Fibroblast of skin of left quadriceps (primary cell): ENCODE results near the gene ERAL1.
"Not testable (repeated sequence)": the region's sequence is repeated elsewhere in the genome, so short reads cannot be mapped to it uniquely, and the experiment has no call there.

Experiments used
- DNase-seq, 2 experiments: peaks; one replicate each; pipeline ENCODE4 v3.0.0-alpha.2; 2013; ENCODE audit warnings: low read depth in 2 of 2

Gene ERAL1

GRCh38 chr17:28854457-28855335 lies at the start of gene ERAL1:
TSS of gene ERAL1 (plus strand) at chr17:28855016. CDS start at chr17:28855035, 19 bp downstream.
- peak; percentile 67 to 68 for DNase-seq

DNA sequence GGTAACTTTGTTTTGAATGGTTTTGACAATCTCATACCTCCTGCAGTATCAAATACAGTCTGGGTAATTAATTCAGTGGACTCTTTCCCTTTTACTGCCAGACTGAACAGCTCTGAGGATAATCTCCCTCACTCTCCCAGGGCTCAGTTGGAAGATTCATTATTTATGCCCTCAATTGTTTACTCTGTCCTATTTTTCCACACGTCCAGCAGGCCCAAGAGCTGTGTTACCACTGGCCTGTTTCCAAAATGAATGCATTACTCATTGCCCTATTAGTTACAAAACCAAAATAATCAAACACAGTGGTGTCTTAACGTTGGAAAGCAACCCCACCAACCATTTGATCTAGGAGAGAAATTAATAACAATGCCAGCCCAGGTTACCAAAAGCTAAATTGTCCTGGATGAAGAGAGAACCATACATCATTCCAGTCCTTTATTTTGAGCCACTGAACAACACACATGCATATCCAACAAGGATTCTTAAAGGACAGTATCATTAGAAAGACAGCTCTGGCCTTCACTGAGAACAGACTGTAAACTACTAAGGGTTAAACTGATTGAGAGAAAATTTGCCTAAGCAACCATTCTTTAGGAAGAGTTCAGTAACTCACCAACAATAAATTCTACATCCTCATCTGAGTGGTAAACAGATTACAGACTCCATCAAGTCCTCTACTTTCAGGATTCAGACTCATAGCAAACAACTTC lies 46.7 kb upstream of the ERAL1 start:
- peak; percentile 61 to 69 for DNase-seq

DNA sequence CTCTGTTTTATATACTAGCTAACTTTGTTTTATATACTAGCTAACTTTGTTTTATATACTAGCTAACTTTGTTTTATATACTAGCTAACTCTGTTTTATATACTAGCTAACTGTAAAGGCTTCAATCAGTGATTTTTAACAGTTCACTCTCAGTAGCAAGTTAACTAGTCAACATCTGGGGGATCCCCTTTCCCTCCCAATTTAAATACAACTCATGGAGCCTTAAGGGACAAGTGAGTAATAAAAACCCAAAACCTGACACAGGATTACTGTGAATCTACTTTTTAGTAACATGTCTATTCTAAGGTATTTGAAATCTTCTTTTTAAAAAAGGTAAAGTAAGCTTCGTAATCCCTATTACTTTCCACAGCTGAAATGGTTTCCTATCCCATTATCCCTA lies 44.4 kb upstream of the ERAL1 start:
- DNase-seq = no peak

DNA sequence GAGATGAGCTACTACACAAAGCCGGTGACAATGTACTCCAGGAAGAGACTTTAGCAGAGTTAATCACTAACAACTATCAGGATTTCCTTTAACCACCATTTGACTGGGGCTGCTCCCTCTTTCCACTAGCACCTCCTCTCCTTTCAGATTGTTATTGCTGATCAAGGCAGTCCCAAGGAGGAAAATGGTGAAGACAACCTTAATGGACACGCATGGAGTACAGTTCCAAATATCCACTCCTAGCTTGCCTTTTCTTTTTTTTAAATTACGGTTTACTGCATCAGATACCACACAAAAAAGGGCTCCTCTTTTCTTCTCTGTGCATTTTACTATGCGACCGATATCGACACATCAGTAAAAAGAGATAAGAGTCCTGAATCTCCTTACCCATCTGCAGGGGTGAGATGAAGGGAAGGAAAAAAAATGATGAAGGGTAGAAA lies 43.1 kb upstream of the ERAL1 start:
- DNase-seq = no peak

- peak; percentile 92 for DNase-seq
Measured at GRCh38 chr17:28812091-28812747, 42.6 kb upstream of the ERAL1 start.

- DNase-seq = peak; percentile 9 to 30
Measured at GRCh38 chr17:28812748-28813377, 42.0 kb upstream of the ERAL1 start.

- DNase-seq = no peak
Measured at GRCh38 chr17:28816540-28816939, 38.3 kb upstream of the ERAL1 start.

DNA sequence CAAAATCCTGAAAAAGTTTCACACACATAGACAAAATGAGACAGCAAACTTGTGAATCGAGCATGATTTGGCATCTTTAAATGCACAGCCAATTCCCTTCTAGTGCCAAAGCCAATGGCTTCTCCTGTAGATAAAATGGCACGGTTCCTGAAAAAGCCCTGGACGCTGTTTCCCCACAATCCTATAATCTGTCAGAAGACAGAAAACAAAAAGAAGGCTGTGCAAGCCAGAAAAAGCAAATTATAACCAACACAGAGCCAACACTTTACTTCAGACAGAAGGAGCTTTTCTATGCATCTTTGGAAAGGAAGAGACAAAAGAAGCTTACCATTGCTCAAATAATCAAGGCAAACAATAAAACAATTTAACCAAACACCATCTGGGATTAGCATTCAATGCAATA lies 36.0 kb upstream of the ERAL1 start:
- DNase-seq = no peak

GRCh38 chr17:28819582-28819981 lies 35.2 kb upstream of the ERAL1 start:
- DNase-seq = no peak

DNA sequence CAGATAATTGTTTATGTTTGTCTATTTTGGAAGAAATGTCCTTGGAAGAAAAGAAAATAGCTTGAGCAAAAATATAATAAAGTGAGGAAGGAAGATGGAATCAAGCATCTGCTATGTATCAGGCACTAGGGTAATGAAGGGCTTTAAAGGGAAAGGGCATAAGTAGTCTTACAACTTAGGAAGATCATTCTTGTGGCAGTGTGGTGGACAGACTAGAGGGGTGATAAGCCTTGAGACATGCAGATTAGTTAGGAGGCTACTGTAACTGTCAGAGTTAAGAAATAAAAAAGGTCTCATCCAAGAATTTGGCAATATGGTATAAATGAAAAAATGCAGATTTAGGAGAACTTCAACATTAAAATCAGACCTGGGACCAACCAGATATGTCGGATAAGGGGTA lies 27.1 kb upstream of the ERAL1 start:
- no peak for DNase-seq

DNA sequence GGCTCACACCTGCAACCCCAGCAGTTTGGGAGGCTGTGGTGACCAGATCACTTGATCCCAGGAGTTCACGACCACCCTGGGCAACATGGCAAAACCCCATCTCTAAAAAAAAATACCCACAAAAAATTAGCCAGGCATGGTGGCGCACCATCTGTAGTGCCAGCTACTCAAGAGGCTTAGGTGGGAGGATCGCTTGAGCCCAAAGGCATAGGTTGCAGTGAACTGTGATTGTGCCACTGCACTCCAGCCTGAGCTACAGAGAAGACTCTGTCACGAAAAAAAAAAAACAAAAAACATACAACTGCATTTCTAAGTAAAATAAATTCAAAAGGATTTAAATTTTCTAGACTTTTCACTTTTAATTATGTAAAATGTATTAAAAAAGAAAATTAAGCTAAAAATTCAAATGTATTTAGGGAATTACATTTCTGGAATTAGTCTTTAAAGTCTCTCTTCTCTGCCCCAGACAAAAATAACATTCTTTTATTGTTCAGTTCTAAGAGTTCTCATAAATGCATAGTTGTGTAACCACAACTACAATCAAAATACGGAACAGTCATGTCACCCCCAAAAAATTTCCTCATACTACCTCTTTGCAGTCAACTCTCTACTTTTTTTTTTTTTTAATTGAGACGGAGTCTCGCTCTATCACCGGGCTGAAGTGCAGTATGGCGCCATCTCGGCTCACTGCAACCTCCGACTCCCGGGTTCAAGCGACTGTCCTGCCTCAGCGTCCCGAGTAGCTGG lies 26.3 kb upstream of the ERAL1 start:
- DNase-seq = no peak

DNA sequence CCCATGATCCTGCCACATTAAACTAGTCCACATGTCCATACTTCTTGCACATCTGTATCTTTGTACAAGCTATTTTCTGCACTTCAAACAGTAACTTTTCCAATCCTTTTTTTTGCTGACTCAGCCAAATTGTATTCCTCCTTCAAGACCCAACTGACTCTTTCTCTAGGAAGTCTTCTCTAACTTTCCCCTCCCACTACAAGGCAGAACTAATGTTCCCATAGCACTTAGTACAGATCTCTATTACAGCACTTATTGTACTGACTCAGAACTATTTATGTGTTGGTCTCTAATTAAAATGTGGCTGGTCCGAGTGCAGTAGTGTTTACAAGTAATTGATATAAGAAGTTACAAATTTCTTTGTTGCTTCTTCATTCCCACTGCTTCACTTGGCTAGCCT lies 20.4 kb upstream of the ERAL1 start:
- no peak for DNase-seq

GRCh38 chr17:28836541-28836940 lies 18.3 kb upstream of the ERAL1 start:
- not testable (repeated sequence) for DNase-seq

DNA sequence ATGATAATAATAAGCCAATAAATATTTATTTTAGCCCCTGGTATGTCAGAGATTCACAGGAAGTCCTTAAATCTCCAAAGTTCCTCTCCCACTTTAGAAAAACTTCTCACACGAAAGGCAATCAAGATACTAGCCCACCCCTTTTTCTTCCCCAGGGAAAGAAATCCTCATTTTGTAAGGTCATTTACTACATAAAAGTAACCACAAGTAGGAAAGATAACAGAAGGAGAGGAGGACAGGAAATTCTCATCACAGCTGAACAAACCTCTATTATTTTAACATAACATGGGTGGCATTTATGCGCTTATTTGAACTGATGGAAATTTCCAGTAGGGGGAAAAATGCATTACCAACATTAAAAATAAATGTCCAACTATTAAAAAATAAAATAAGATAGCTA lies 15.6 kb upstream of the ERAL1 start:
- no peak for DNase-seq

DNA sequence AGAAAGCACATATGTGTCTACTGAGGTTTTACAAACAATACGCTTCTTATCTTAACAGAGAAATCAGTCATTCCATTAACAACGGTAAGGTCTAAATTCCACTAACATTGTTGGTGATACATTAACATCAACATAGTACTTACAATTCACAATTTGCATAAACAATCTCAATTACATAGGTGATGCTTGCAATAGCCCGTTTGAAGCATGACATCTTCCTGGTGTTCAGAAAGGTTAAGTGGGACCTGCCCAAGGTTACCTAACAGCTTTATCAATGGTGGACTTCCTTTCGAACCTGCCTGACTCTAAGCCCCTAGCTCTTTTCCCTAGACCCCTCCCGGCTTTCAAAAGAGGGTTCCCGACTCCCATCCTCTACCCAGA lies 12.9 kb upstream of the ERAL1 start:
- no peak for DNase-seq

DNA sequence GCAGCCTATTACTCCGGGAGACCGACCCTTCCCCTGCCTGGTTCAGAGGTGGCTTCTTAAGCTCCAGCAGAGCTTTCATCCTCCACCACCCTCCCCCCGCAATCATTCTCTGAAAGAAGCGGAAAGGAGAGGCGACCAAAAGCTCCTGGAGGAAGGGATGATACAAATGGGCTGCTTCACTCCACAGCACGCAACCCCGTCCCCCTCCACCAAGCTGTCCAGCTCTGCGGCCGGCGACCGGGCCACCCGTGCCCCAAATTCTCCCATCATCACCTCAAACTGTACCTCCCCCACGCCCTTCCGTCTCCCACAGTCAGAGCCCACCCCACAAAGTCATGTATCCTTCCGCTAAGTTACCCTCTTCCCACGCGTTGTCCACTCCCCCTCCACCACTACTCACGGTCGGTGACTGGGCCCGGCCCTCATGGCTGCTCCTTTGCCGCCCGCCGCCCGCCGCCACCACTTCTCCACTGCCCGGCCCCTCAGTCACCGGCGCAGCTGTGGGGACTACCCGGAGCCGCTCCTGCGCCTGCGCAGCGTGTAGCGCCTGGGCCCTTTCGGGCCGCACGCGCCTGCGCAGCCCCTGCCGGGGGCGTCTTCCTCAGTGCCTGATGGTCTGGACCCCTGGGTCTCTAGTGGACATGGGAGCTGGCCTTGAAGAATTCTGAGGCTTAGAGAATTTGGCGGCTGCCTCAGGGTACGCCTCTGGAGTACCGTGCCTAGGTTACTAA lies 12.4 kb upstream of the ERAL1 start, which contains the start of gene FAM222B:
FAM222B (minus strand) TSS at position 509 of the 731 bp plus-strand sequence. CDS start 76,123 bp downstream, outside the sequence.
- DNase-seq = peak; percentile 57 to 60

GRCh38 chr17:28843816-28844148 lies 11.0 kb upstream of the ERAL1 start:
- DNase-seq = no peak

DNA sequence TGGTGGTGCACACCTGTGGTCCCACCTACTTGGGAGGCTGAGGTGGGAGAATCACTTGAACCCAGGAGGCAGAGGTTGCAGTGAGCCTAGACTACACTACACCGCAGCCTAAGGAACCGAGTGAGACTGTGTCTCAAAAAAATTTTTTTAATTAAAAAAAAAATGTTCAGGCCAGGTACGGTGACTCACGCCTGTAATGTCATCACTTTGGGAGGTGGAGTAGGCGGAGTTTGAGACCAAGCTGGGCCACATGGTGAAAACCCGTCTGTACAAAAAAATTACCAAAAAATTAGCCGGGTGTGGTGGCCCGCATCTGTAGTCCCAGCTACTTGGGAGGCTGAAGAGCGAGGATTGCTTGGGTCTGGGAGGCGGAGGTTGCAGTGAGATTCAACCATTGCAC lies 8.6 kb upstream of the ERAL1 start:
- DNase-seq = no peak

- not testable (repeated sequence) for DNase-seq
Measured at GRCh38 chr17:28846699-28847098, 8.1 kb upstream of the ERAL1 start.

- DNase-seq = not testable (repeated sequence)
Measured at GRCh38 chr17:28848667-28849066, 6.1 kb upstream of the ERAL1 start.

- DNase-seq = no peak
Measured at GRCh38 chr17:28849281-28849680, 5.5 kb upstream of the ERAL1 start.
